Nucleus accumbens (tissue), 56 donors: ENCODE measurements around the gene SLC2A1.
"Not testable (repeated sequence)": the region's sequence is repeated elsewhere in the genome, so short reads cannot be mapped to it uniquely, and the experiment has no call there.

ENCODE experiments used
- DNase-seq, 56 donors: peaks; one replicate each; lab custom pipeline; 2025; lab: John Stamatoyannopoulos, UW

The SLC2A1 gene

DNA sequence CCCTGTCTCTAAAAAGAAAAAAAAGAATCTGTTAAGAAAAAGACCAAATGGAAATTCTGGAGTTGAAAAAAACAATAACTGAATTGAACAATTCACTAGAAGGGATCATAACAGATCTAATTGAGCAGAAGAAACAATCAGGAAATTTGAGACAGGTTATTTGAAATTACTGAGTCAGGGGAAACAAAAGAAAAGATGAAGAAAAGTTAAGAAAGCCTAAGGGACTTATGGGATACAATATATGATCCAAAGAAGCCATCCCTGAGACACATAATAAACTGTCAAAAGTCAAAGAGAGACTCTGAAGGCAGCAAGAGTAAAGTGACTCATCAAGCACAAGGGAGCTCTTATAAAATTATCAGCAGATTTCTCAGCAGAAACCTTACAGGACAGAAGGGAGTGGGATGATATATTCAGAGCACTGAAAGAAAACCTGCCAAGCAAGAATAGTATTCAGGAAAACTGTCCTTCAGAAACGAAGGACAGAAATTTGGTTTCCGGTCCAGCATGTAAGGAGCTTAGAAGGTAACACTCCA, 44.5 kb downstream of the SLC2A1 start:
- DNase-seq = no peak

GRCh38 chr1:42913426-42914091, 45.1 kb downstream of the SLC2A1 start:
- DNase-seq = peak in 10 of 56 donors; percentile 6 to 51 (median 20)

DNA sequence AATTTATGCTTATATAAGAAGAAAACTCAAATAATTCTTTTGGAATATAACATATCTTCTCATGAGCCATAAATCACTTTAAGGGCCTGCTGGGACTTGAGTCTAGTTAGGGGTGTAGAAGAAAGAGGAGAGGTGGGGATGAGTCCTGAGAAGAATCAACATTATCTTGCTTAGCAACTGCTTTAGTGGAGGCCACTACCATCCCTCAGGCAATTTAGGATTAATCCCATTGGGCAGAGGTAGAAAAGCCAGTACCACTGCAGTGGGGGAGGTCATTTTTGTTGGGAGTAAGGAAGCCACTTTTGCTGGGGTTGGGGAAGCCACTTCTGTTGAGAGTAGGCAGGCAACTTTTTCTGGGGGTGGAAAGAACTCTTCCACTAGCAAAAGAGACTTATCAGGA, 47.7 kb downstream of the SLC2A1 start:
- no peak for DNase-seq

GRCh38 chr1:42908046-42908445, 50.6 kb downstream of the SLC2A1 start:
- no peak for DNase-seq

DNA sequence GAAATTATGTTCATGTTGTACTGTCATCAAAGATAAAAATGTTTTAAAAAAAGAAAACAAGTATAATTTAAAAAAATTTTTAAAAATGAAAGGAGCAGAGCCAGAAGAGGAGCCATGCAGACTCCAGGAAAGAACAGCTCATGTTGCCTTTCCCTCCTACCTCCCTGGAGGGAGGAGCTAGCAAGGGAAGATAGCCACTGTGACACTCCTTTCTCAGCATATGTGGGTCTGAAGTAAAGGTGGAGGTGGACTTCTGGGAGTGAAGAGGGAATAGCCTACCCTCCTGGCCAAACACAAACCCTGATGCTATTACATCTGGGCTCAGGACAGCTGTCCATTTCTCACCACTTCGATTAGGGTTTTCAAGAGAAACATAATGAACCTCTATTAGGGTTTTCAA, 54.2 kb downstream of the SLC2A1 start:
- DNase-seq = no peak

- not testable (repeated sequence) for DNase-seq
Measured at GRCh38 chr1:42899960-42900359, 58.7 kb downstream of the SLC2A1 start.

DNA sequence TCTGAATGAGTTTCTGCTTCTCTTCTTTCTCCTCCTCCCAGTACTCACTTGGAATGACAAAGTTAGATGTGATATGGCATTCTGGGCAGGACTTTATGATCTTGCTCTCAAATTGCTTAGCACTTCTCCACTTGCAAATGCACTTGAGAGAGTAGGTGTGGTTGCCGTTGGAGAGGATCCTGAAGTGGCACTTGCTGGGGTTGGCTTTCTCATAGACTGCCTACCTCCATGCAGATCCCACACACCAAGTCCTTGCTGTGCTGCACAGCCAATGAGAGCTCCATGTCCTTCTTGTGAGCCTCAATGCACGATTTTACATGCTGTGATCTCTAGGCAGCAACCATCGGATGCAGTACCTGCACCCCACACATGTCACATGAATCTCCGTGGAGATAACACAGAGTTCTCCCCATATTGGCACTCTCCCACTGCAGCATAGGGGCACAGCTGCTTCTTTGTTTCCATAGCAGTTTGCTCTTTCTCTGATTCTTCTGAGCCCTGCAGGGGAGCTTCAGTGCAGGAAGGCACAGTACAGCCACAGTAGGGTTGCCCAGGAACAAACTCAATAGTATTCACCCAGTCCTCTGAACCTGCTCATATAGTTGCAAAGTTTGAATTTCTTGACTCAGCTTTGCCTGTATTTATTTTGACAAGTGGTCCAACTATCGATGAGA, 67.1 kb downstream of the SLC2A1 start:
- DNase-seq = peak in 7 of 56 donors; percentile 3 to 27 (median 9)

GRCh38 chr1:42889264-42889663, 69.4 kb downstream of the SLC2A1 start:
- DNase-seq = no peak

DNA sequence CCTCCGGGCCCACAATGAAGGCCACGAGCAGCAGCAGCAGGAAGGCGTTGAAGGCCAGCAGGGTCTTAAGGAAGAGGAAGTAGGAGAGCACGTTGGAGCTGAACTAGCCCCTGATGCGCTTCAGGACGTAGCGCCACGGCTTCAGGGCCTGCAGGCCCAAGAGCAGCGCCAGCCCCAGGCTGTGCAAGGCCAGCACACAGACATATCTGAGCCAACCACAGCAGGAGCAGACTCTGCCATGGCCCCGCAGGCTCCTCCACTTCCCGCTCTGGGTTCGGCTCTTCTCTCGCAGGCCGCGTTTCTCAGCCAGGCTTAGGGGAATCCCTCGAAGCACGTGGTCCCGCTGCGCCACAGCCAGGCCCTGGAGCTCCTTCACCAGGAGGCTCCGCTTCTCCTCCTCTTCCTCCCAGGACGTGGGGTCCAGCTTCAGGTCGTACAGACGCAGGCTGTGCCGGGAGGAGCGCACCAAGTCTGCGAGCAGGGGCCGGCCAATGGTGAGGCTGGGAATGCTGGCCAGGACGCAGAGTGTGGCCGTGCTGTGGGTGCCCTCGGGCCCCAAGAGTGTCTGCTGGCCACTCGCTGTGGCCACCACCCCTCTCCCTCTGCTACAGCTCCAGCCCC, 70.5 kb downstream of the SLC2A1 start:
- DNase-seq = no peak

DNA sequence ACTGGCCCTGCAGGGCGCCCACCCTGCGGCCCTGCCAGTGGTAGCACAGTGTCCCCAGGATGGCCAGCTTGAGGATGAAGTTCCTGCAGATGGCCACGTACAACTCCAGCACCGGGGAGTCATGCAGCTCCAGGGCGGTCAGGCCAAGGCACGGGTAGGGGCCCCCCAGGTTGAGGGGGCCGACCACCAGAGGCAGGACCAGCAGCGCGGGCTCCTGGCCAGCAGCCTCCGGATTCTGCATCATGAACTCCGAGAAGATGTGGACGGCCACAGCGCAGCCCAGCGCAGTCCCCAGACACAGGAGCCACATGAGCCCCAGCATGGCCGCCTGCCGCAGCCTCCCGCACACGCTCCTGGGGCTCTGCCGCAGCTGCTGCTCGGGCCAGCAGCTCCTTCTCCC, 71.3 kb downstream of the SLC2A1 start:
- no peak for DNase-seq

DNA sequence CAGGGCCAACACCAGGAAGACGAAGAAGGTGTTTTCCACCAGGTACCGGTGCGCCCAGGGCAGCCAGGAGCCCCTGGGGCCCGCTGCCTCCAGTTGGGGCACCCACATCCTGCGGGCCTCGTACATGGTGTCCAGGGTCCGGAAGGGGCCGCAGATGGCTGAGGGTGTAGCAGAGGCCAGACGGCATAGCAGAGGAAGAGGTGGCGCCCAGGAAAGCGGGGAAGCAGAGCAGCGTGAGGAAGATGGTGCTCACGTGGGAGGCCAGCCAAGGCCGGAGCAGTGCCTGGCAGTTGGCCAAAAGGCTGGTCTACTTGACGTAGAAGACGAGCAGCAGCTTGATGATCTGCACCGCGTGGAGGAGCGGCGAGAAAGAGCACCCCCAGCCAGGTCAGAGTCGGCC, 71.9 kb downstream of the SLC2A1 start:
- no peak for DNase-seq

DNA sequence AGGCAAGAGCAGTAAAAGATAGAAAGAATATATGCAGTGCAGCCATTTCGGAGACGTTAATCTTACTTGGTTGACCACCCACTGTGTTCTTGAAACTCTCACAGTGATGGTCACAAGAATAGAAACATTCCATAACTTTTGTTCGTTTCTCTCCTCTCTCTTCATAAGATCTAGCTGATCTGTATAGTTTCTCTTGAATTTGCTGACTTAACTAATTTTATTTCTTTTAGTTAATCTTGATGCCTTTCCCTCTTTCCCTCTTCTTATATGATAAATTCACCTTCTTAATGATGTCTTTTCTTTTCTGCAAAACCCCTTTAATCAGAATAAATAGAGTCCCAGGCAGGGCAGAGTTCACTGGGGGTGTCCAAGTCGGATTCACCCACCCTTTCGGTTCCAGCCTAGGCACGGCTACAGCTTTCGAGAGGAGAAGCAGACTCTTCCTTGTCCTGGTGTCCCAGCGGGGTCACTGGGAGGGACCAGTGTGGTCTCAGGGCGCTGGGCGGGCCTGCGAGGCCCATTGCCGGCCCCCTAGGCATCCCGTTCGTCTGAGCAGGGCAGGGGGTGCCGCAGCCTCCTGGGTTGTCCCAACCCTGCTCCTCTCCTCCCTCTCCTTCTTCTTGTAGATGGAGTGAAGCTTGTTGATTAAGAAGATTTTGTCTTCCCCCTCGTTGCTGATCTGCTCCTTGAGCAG, 72.5 kb downstream of the SLC2A1 start:
- DNase-seq = no peak

GRCh38 chr1:42880384-42880783, 78.3 kb downstream of the SLC2A1 start:
- DNase-seq = no peak

GRCh38 chr1:42877380-42877779, 81.3 kb downstream of the SLC2A1 start:
- DNase-seq = no peak

- DNase-seq = no peak
Measured at GRCh38 chr1:42876009-42876408, 82.7 kb downstream of the SLC2A1 start.
